ENCODE measurements around the gene LRRC38. TPM values are rescaled to one million over a fixed set of nuclear protein-coding genes. Genes with fewer than 3 reads are reported as not detected.
"Not testable (repeated sequence)": the region's sequence is repeated elsewhere in the genome, so short reads cannot be mapped to it uniquely, and the experiment has no call there.

The LRRC38 gene, protein sequence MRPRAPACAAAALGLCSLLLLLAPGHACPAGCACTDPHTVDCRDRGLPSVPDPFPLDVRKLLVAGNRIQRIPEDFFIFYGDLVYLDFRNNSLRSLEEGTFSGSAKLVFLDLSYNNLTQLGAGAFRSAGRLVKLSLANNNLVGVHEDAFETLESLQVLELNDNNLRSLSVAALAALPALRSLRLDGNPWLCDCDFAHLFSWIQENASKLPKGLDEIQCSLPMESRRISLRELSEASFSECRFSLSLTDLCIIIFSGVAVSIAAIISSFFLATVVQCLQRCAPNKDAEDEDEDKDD
- total RNA-seq: under 1 TPM; 0.14 to 0.45 TPM

- H3K27ac ChIP-seq: no peak within 1 kb of the TSS
- WGBS: 14% methylated on average over 12 of the region's 34 CpGs
- no peak for DNase-seq (ENCODE audit: low spot score)
- no peak for TF ChIP-seq POLR2A (IDR thresholded peaks at IDR 0.05)
- TF ChIP-seq POLR2AphosphoS5 (IDR thresholded peaks at IDR 0.05): no peak
- TF ChIP-seq, protein P1, sequence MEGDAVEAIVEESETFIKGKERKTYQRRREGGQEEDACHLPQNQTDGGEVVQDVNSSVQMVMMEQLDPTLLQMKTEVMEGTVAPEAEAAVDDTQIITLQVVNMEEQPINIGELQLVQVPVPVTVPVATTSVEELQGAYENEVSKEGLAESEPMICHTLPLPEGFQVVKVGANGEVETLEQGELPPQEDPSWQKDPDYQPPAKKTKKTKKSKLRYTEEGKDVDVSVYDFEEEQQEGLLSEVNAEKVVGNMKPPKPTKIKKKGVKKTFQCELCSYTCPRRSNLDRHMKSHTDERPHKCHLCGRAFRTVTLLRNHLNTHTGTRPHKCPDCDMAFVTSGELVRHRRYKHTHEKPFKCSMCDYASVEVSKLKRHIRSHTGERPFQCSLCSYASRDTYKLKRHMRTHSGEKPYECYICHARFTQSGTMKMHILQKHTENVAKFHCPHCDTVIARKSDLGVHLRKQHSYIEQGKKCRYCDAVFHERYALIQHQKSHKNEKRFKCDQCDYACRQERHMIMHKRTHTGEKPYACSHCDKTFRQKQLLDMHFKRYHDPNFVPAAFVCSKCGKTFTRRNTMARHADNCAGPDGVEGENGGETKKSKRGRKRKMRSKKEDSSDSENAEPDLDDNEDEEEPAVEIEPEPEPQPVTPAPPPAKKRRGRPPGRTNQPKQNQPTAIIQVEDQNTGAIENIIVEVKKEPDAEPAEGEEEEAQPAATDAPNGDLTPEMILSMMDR (IDR thresholded peaks at IDR 0.05): no peak
- H3K36me3 ChIP-seq: no peaks in the 10 kb centered on the region
- H3K4me1 ChIP-seq (replicated peaks): no peaks in the 10 kb centered on the region
- peaks cover 16% of the 10 kb centered on the region for H3K27me3 ChIP-seq (replicated peaks; ENCODE audit: insufficient read depth)
- no peak within 1 kb of the TSS for H3K4me3 ChIP-seq
- intact Hi-C loops (cut with DNase I): no loop called here
- no peaks in the 10 kb centered on the region for H3K9me3 ChIP-seq
These were observed at the start of gene LRRC38 for GRCh38 chr1:13513895-13514546. TSS of gene LRRC38 (minus strand) at chr1:13514003. CDS start at chr1:13513593, 410 bp downstream.

DNA sequence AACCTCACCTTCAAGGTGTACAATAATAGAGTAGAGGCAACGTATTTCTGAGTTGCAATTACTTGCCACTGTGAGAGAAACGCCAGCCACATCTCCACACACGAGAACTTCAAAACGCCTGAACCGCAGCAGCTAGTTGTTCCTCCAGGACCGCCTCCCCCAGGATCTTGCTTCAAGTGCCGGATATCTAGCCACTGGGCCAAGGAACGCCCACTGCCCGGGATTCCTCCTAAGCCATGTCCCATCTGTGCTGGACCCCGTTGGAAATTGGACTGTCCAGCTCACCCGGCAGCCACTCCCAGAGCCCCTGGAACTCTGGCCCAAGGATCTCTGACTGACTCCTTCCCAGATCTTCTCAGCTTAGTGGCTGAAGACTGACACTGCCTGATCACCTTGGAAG is 49.2 kb upstream of the LRRC38 start:
- WGBS: 94% methylated on average over 11 of the region's 11 CpGs
- DNase-seq (ENCODE audit: low spot score); H3K9me3 ChIP-seq; intact Hi-C loops (cut with DNase I); H3K4me1 ChIP-seq (replicated peaks); H3K36me3 ChIP-seq; H3K27me3 ChIP-seq (replicated peaks; ENCODE audit: insufficient read depth); H3K27ac ChIP-seq; H3K4me3 ChIP-seq: not testable (repeated sequence)

- H3K27me3 ChIP-seq (replicated peaks; ENCODE audit: insufficient read depth): no peaks in the 10 kb centered on the region
- H3K4me3 ChIP-seq: no peak overlapping the region
- no peaks in the 10 kb centered on the region for H3K9me3 ChIP-seq
- intact Hi-C loops (cut with DNase I): no loop called here
- no peaks in the 10 kb centered on the region for H3K36me3 ChIP-seq
- DNase-seq (ENCODE audit: low spot score): no peak
- WGBS: 91% methylated on average over 6 of the region's 6 CpGs
- H3K4me1 ChIP-seq (replicated peaks): no peaks in the 10 kb centered on the region
- TF ChIP-seq, protein P1 (IDR thresholded peaks at IDR 0.05): no peak
- TF ChIP-seq POLR2A (IDR thresholded peaks at IDR 0.05): no peak
- TF ChIP-seq POLR2AphosphoS5 (IDR thresholded peaks at IDR 0.05): no peak
- H3K27ac ChIP-seq: no peak overlapping the region
These were observed 46.7 kb upstream of the LRRC38 start for GRCh38 chr1:13560541-13560940.

DNA sequence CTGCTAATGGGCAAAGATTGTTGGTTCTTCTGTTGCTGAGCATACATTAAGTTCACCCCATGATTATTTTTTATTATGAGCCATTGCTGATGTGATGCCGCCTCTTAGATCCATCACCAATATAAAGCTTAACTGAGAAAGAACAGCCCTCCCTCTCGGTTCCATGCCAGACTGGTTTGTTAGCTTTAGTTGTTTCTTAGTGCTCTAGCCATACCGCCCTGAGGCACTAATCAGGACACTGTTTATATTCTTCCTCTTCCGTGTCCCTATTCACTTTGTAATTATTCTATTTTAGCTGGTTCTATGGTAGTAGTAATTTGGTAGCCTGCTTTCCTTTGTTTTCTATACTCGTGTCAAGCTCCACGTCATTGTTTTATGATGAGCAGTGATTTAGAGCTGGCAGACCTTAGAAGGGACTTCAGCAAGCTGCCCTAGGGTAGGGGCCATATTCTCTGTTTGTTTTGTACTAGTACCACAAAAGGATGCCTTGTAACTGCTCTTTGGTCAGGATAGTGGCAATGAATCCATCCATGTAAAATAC is 42.5 kb upstream of the LRRC38 start:
- H3K36me3 ChIP-seq: no peaks in the 10 kb centered on the region
- no peaks in the 10 kb centered on the region for H3K27me3 ChIP-seq (replicated peaks; ENCODE audit: insufficient read depth)
- DNase-seq (ENCODE audit: low spot score): no peak
- H3K9me3 ChIP-seq: no peaks in the 10 kb centered on the region
- WGBS: 30% methylated on average over 6 of the region's 6 CpGs
- no peaks in the 10 kb centered on the region for H3K4me1 ChIP-seq (replicated peaks)
- intact Hi-C loops (cut with DNase I): no loop called here
- H3K27ac ChIP-seq: no peak overlapping the region
- TF ChIP-seq, protein P1 (IDR thresholded peaks at IDR 0.05): no peak
- TF ChIP-seq POLR2AphosphoS5 (IDR thresholded peaks at IDR 0.05) (no peak), POLR2A (IDR thresholded peaks at IDR 0.05) (no peak)
- no peak overlapping the region for H3K4me3 ChIP-seq

- no peaks in the 10 kb centered on the region for H3K27me3 ChIP-seq (replicated peaks; ENCODE audit: insufficient read depth)
- WGBS: 96% methylated on average over 28 of the region's 28 CpGs
- H3K4me1 ChIP-seq (replicated peaks): no peaks in the 10 kb centered on the region
- TF ChIP-seq POLR2AphosphoS5 (IDR thresholded peaks at IDR 0.05) (no peak), POLR2A (IDR thresholded peaks at IDR 0.05) (no peak)
- TF ChIP-seq, protein P1 (IDR thresholded peaks at IDR 0.05): no peak
- no peaks in the 10 kb centered on the region for H3K36me3 ChIP-seq
- no peaks in the 10 kb centered on the region for H3K9me3 ChIP-seq
- no peak for DNase-seq (ENCODE audit: low spot score)
- H3K4me3 ChIP-seq: no peak overlapping the region
- intact Hi-C loops (cut with DNase I): no loop called here
- H3K27ac ChIP-seq: no peak overlapping the region
These were observed 41.0 kb upstream of the LRRC38 start for GRCh38 chr1:13554798-13555197.

All from prostate gland (tissue), 2 donors.